ENCODE data around the gene XBP1. TPM values are rescaled to one million over a fixed set of nuclear protein-coding genes. Genes with fewer than 3 reads are reported as not detected.
A peak's percentile ranks its signal among the peaks of the same experiment; 100 is the strongest.

Gene XBP1
- total and polyA plus RNA-seq, 2 donors (not counting 3 experiments of a cell fraction or from before 2014, with no cell fraction given), result 90.4 to 102 TPM

DNA sequence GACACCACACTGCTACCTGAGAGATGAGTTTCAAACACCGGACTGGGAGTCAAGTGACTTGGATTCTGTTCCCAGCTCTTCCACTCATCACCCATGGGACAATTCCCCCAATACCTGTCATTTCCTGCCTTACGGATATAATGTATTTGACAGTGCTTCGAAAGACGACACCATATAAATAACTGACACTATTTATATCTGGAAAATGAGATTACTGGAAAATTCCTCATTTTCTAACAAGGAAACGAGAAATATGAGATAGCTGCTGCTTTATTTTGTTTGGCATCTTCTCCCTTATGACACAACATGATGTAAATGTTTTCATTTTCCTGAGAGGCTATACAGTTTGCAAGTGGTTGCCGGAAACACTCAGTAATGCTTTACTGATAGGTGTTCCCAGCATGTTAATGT lies 49.9 kb downstream of the XBP1 start:
- DNase-seq (ENCODE audit: low read depth, low spot score), result peak; percentile 96
- H3K79me2 ChIP-seq (ENCODE audit: control insufficient read depth, insufficient read depth, low read length), result no peaks in the 10 kb centered on the region
- peak overlapping the region in 1 of 3 experiments; percentile 9 for H3K4me3 ChIP-seq (replicated peaks in 1 of 3; ENCODE audit: insufficient read depth in 1 of 3, low read depth in 1 of 3, low read length in 3 of 3)
- H3K9ac ChIP-seq (replicated peaks; ENCODE audit: extremely low read depth, insufficient read depth, low read length), result peak overlapping the region; percentile 54
- no TSS peak for BruUV-seq (replicated peaks)
- FAIRE-seq, result peak; percentile 94
- peak overlapping the region; percentile 53 for H3K4me2 ChIP-seq (ENCODE audit: insufficient read depth, low read length)
- H3K36me3 ChIP-seq (ENCODE audit: control insufficient read depth in 2 of 2, extremely low read depth in 1 of 2, insufficient read depth in 2 of 2, low read length in 2 of 2), result peaks cover 2 to 9% of the 10 kb centered on the region in 2 experiments
- H3K9me1 ChIP-seq (replicated peaks; ENCODE audit: control insufficient read depth, extremely low read depth, insufficient read depth, low read length), result no peaks in the 10 kb centered on the region
- peak overlapping the region; percentile 73 for H3K27ac ChIP-seq (ENCODE audit: insufficient read depth, low read depth, low read length)
- no peaks in the 10 kb centered on the region for H3K9me3 ChIP-seq (replicated peaks; ENCODE audit: control insufficient read depth, insufficient read depth, low read length)
- TF ChIP-seq POLR2A (IDR thresholded peaks at IDR 0.05; ENCODE audit: low read depth, low read length) (no peak), EZH2 (IDR thresholded peaks at IDR 0.05; ENCODE audit: borderline replicate concordance, low read depth, low read length, severe bottlenecking) (no peak), MYC (IDR thresholded peaks at IDR 0.05; ENCODE audit: low read depth, low read length) (no peak), CTCF (IDR thresholded peaks at IDR 0.05; ENCODE audit: extremely low read depth in 1 of 2, insufficient read depth in 1 of 2, low read depth in 1 of 2, low read length in 2 of 2) (no peak), POLR2AphosphoS5 (IDR thresholded peaks at IDR 0.05; ENCODE audit: insufficient read depth, low read depth, low read length) (peak; percentile 86), FOS (IDR thresholded peaks at IDR 0.05; ENCODE audit: borderline replicate concordance, insufficient read depth, low read length) (peak; percentile 50), GATA2 (IDR thresholded peaks at IDR 0.05; ENCODE audit: insufficient read depth, insufficient read length, low read depth, low read length) (peak; percentile 78), JUN (IDR thresholded peaks at IDR 0.05; ENCODE audit: borderline replicate concordance, insufficient read depth, insufficient read length, low read depth) (peak; percentile 80)
- TF ChIP-seq, protein P1, sequence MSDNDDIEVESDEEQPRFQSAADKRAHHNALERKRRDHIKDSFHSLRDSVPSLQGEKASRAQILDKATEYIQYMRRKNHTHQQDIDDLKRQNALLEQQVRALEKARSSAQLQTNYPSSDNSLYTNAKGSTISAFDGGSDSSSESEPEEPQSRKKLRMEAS (IDR thresholded peaks at IDR 0.05; ENCODE audit: insufficient read depth, insufficient read length), result no peak
- ChIA-PET CTCF (interaction anchor here (0.7 to 1.7 kb wide), 8 partner anchors 9 to 281 kb away, joined by 3 to 7 read pairs (median 4); partner anchors contain the start of genes CCDC117 and CHEK2), POLR2A (interaction anchor here (2.0 kb wide), 1 partner anchor 50 kb away, joined by 6 read pairs; the partner anchor contains the start of gene XBP1)
- H3K4me1 ChIP-seq (ENCODE audit: control insufficient read depth, extremely low read depth, insufficient read depth, low read length), result peaks cover 20% of the 10 kb centered on the region
- intact Hi-C loops (cut with micrococcal nuclease) (loop anchor here (1.0 to 2.0 kb wide), 6 partner anchors 8 to 150 kb away; partner anchors contain the start of genes CCDC117, HSCB, TTC28 and XBP1), dilution Hi-C loops (cut with MboI; ENCODE audit: extremely low pct_ligation_motif_present, low sequenced_read_pairs) (no loop called here)
- no peak overlapping the region for H2AFZ ChIP-seq (ENCODE audit: low read depth, low read length)
- H3K27me3 ChIP-seq (ENCODE audit: control insufficient read depth in 2 of 2, insufficient read depth in 2 of 2, low read length in 2 of 2), result no peaks in the 10 kb centered on the region
- H4K20me1 ChIP-seq (replicated peaks; ENCODE audit: control insufficient read depth, extremely low read depth, insufficient read depth, low read length), result no peaks in the 10 kb centered on the region

Small RNA genes within 50 kb of the gene (small RNA-seq; reads per million reads assigned to genes)
- gene Z93930.1 (ENCODE audit: insufficient read depth, insufficient read length, low read depth, low replicate concordance), result not detected

Other genes starting within 250 kb of the XBP1 start
- gene TTC28, start 120.7 kb downstream of the XBP1 start, total RNA-seq, result 45.7 and 51.1 TPM in 2 replicates
- gene TTC28, start 120.7 kb downstream of the XBP1 start, polyA plus RNA-seq, result 16.5 and 16.6 TPM in 2 replicates
- gene CHEK2, start 58.7 kb downstream of the XBP1 start, total RNA-seq, result 24.6 and 27.4 TPM in 2 replicates
- gene CHEK2, start 58.7 kb downstream of the XBP1 start, polyA plus RNA-seq, result 24.9 and 31.8 TPM in 2 replicates
- 14.1 and 20.3 TPM in 2 replicates for gene HSCB, start 58.5 kb downstream of the XBP1 start, total RNA-seq
- 13.8 and 18.4 TPM in 2 replicates for gene HSCB, start 58.5 kb downstream of the XBP1 start, polyA plus RNA-seq
- 22.8 and 23.3 TPM in 2 replicates for gene CCDC117, start 27.9 kb downstream of the XBP1 start, total RNA-seq
- gene CCDC117, start 27.9 kb downstream of the XBP1 start, polyA plus RNA-seq, result 4.2 and 5.5 TPM in 2 replicates
- 4.4 and 5.2 TPM in 2 replicates for gene ZNRF3, start 83.0 kb upstream of the XBP1 start, total RNA-seq
- 2.7 and 3.4 TPM in 2 replicates for gene ZNRF3, start 83.0 kb upstream of the XBP1 start, polyA plus RNA-seq

Data from endothelial cell of umbilical vein (primary cell).